Measurements from ENCODE around the gene HERPUD2. TPM values are rescaled to one million over a fixed set of nuclear protein-coding genes. Genes with fewer than 3 reads are reported as not detected.
A peak's percentile ranks its signal among the peaks of the same experiment; 100 is the strongest.

The HERPUD2 gene
- total and polyA plus RNA-seq, 12 donors = 7.1 to 21.3 (median 16.8) TPM

DNA sequence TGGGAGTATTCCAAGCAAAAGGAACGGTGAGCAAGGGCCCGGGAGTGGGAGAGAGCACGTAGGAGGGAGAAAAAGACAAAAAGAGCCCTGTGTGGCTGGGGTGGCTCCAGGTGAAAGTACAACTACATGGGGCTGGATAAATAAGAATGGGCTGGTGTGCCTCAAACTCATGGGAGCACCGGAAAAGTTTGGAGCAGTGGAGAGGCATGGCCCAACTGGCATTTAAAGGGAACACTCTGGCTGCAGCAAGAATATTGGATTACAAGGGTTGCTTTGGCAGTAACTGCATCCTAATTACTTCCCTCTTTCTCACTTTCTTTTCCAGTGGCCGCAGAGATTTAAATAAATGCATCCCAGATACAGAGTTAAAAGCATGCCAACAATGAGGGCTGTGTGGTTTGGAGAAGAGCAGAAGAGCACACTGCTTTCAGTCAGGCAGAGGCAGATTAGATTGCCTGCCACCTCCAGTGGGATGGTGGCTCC, 39.1 kb upstream of the HERPUD2 start:
- no peak for TF ChIP-seq CTCF (IDR thresholded peaks at IDR 0.05)
- Histone ChIP-seq H3K4me1 (peaks cover 0 to 31% (median 11%) of the 10 kb centered on the region in 9 donors), H3K36me3 (no peaks in the 10 kb centered on the region), H3K4me3 (no peak overlapping the region), H3K27ac (peak overlapping the region in 4 of 10 donors; percentile 36 to 50 (median 40)), H3K9me3 (no peaks in the 10 kb centered on the region), H3K27me3 (no peaks in the 10 kb centered on the region)
- intact Hi-C loops (cut with DNase I) = no loop called here
- WGBS, 2 donors = 39 to 54% methylated on average over 5 of the region's 5 CpGs
- DNase-seq = no peak
- ATAC-seq = peak in 2 of 8 donors; percentile 36 to 51

DNA sequence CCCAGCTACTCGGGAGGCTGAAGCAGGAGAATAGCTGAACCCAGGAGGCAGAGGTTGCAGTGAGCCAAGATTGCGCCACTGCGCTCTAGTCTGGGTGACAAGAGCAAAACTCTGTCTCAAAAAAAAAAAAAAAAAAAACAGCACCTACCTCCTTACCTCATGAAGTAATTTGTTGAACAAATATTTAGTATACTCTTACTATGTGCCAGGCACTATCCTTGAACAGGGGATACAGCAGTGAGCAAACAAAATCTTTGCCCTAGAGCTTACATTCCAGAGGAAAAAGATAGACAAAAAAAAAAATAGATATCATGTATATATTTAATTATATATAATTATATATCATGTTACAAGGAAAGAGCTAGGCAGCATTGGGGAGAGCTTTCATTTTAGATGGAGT, 36.4 kb upstream of the HERPUD2 start:
- Histone ChIP-seq H3K4me1 (peaks cover 0 to 57% (median 31%) of the 10 kb centered on the region in 9 donors), H3K27ac (no peak overlapping the region), H3K9me3 (no peaks in the 10 kb centered on the region), H3K4me3 (no peak overlapping the region), H3K36me3 (no peaks in the 10 kb centered on the region), H3K27me3 (no peaks in the 10 kb centered on the region)
- DNase-seq (no peak), ATAC-seq (no peak)
- intact Hi-C loops (cut with DNase I) = no loop called here
- no peak for TF ChIP-seq CTCF (IDR thresholded peaks at IDR 0.05)
- WGBS, 2 donors = 94 to 98% methylated on average over 3 of the region's 3 CpGs

DNA sequence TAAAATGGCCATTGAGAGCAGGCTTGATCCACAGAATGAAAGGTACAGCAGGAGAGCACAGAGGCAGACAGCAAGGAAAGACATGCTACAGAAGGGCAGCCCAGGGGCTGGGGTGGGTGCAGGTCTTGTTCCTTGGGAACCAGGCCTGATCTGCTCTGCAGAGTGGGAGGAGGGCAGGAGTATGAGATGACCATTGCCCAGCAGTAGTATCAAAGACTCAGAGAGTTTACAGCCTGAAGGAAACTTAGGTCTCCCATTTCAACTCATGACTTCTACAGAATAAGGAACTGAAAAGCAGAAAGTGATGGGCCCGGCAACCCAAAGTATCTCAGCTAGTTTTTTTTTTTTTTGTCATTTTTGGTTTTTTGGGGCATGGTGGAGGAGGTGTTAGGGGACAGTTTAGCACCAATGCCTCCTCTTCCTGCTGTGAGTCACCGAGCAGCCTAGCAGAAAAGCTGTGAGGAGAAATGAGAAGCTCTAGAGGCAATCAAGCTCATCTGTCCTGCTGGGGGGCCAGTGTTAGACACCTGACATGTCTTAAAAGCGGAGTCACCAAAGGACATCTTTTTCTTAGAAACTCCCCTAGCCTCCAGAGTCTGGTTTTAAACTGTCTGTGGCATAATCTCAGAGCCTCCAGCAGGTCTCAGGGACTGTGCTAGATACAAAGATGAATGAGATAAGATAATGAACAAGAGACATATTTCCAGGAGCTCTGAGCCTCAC, 34.3 kb upstream of the HERPUD2 start:
- H3K4me3 ChIP-seq = no peak overlapping the region
- H3K27ac ChIP-seq = peak overlapping the region; percentile 73 to 92 (median 84)
- H3K27me3 ChIP-seq = no peaks in the 10 kb centered on the region
- ATAC-seq (peak; percentile 8 to 65 (median 50)), DNase-seq (no peak)
- intact Hi-C loops (cut with DNase I) = loop anchor here in 1 of 10 donors (5.0 kb wide), 1 partner anchor 73 kb away; the partner anchor contains the start of gene SEPTIN7
- peaks cover 0 to 51% (median 31%) of the 10 kb centered on the region in 9 donors for H3K4me1 ChIP-seq
- H3K36me3 ChIP-seq = no peaks in the 10 kb centered on the region
- 80 to 87% methylated on average over 3 of the region's 3 CpGs for WGBS, 2 donors
- no peaks in the 10 kb centered on the region for H3K9me3 ChIP-seq
- TF ChIP-seq CTCF (IDR thresholded peaks at IDR 0.05) = no peak

GRCh38 chr7:35728412-35729060, 33.6 kb upstream of the HERPUD2 start:
- WGBS, 2 donors = 29 to 32% methylated on average over 1 of the region's 1 CpG
- H3K4me1 ChIP-seq = peaks cover 0 to 44% (median 28%) of the 10 kb centered on the region in 9 donors
- peak in 1 of 9 donors; percentile 12 for TF ChIP-seq CTCF (IDR thresholded peaks at IDR 0.05)
- intact Hi-C loops (cut with DNase I) = loop anchor here in 1 of 10 donors (5.0 kb wide), 1 partner anchor 74 kb away; the partner anchor contains the start of gene SEPTIN7
- ATAC-seq (peak; percentile 71 to 94 (median 88)), DNase-seq (peak in 1 of 2 donors; percentile 44)
- H3K27me3 ChIP-seq = no peaks in the 10 kb centered on the region
- no peak overlapping the region for H3K4me3 ChIP-seq
- no peaks in the 10 kb centered on the region for H3K36me3 ChIP-seq
- H3K9me3 ChIP-seq = no peaks in the 10 kb centered on the region
- peak overlapping the region; percentile 73 to 92 (median 84) for H3K27ac ChIP-seq
